GM21528 (cell line): ENCODE results near the gene FLG.
"Not testable (repeated sequence)": the region's sequence is repeated elsewhere in the genome, so short reads cannot be mapped to it uniquely, and the experiment has no call there.

ENCODE experiments used
- ATAC-seq: cut with Tn5 transposase; IDR thresholded peaks from one replicate; pipeline ENCODE4 v1.9.1; 2021; ENCODE audit warnings: mild to moderate bottlenecking, moderate library complexity; ENCODE audit not compliant: unreplicated experiment, low FRiP score

Gene FLG

DNA sequence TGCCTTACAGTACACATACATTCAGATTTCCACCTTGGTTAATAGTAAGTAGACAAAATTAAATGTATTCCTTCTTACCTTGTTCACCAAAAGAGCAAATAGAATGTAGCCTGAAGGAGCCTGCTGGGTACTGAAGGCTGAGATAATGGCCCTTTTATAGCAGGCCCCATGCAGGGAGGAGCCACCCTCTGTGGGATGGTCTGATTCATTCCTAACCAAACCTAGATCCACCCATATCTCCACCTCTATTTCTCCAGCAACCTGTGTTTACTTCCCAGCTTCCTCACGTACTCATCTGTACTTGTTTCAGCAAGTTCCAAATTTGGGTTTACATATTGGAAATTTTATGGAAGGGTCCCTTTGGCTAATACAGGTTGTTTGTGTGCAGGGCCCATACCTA lies at the start of gene FLG:
FLG (minus strand) TSS at position 129 of the 400 bp plus-strand sequence. CDS start 9,783 bp downstream, outside the sequence.
- ATAC-seq = no peak

DNA sequence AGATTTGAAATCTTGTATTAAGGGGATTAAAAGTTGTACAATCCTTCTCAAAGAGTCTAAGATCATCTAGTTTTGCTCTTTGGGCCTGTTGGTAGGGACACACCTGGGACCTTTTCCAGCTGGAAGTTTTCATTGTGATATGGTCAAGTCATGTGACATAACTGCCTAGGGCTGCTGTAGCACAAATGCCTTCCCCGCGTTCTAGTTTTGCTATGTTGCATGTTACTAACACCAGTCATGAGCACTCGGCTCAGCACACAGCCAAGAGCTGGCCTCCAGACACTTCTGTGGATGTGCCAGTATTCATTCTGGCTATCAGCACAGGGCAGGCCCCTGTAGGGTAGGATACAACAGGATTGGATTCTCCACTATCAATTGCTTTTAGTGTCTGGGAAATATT lies 49.4 kb upstream of the FLG start:
- ATAC-seq = no peak

DNA sequence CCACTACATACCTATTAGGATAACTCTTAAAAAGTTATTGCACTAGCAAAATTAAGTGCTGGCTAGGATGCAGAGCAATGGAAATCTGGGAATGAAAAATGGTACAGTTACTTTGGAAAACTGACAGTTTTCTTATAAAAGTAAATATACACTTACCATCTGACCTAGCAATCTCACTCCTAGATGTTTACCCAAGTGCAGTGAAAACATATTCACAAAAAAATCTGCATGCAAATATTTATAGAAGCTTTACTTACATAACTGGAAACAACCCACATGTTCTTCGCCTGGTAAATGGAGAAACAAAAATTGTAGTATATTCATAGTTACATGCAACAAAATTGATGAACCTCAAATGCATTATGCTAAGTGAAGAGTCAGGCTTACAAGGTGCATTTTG lies 47.6 kb upstream of the FLG start:
- no peak for ATAC-seq

DNA sequence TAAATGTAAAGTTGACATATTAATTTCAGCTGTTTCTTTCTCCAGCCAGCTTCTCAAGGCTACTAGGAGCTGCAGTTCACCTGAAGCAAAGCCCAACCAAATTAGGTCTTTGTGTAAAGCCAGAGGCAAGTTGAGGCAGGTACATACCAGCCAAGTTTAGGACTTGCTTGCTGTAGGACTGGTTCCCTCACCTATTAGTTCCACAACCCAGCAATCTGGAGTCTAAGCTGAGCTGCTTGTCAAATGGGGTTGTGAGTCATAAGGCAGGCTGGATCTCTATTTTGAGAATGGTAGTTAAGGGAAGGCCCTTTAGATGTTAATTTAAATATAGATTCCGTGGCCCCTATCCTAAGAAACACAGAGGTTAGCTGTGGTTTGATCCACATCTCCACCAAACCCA lies 42.4 kb upstream of the FLG start:
- ATAC-seq = no peak

DNA sequence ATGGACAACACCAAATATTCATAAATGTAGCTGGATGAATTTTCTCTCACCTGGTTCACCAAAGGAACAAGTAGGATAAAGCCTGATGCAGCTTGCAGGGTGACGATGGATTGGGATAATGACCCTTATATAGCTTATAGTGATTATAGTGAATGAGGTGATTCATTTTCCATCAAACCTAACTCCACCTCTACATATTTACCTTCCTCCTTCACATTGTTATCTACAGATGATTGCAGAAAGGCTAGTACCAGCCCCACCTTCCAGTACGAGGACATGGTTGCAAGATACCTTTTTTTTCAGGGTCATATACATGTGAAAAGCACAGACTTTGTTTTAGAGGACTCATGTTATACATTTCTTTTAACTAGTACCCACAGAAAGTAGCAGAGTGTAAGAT lies 34.9 kb upstream of the FLG start, which contains the start of gene FLG2:
FLG2 (minus strand) TSS at position 101 of the 400 bp plus-strand sequence. CDS start 1,122 bp downstream, outside the sequence.
- ATAC-seq = no peak

DNA sequence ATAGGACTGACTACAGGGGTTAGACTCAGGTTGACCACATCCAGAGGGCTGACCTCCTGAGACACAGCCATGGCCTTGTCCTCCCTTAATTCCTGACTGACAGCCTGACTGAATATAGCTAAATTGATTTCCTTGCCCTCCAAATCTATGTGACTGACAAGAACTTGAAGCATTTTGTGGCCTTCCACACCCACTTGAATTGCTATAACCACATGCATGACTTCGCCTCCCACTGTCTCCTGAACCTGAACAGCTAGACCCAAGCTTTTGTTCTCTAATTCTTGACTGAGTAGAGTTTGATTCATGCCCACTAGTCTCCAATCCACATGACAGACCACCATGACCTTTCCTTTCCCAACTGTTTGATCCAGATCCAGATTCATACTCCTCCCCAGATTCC lies 31.7 kb upstream of the FLG start:
- ATAC-seq = no peak

DNA sequence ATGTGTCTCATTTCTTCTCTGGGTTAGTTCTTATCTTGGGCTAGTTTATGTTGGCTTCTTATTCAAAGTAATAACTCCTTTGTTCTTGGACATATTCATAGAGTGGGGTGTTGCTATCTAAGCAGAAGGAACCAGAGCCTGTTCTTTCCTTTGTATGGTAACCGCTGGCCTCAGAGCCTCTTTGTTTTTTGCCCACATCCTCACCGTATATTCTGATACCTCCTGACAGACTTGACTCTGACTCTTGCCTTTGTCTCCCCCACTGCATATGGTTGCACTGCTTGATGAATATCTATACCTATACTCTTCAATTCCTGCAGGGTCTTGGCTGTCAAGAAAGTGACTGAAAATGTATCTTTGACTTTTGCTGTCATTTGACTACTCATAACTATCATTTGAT lies 24.6 kb upstream of the FLG start:
- no peak for ATAC-seq

DNA sequence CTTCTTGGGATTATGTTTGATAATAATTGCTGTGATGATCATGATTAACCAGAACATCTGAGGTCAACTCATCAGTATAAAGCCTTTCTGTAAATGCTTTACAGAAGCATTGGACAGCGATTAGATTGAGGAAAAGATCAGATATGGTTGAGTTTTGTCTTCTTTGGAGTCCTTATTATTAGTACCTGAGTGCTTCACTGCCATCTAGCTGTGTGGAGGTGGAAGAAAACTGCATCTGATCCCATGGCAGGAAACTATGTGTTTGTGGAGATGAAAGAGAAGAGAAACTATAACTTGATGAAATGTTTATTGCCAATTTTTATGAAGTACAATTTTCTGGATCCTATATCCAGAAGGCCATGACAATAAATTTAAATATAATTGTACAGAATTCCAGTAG lies 23.4 kb upstream of the FLG start:
- no peak for ATAC-seq

DNA sequence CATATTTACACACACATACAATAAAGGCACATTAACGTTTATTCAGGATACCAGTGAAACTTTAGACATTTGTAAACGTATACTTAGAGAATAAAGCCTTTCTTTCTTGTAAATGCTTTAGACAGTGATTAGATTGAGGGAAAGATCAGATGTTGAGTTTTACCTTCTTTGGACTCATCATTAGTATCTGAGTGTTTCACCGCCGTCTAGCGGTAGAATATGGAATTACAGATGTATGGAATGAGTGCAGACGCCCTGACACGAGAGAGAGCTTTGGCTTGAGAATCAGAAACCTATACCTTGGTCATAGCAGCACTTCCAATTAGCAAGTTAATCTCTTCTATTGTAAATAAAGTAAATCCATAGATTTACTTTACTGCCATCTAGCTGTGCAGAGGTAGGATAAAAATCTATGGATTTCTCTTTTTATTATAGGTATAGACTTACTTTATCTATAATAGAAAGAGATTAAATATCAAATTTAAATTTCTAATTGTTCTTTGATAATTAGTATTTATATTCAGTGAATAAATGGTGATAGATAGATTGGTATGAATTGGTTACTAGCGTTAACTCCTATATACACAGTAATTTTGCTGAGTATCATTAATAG lies 22.2 kb upstream of the FLG start:
- no peak for ATAC-seq

DNA sequence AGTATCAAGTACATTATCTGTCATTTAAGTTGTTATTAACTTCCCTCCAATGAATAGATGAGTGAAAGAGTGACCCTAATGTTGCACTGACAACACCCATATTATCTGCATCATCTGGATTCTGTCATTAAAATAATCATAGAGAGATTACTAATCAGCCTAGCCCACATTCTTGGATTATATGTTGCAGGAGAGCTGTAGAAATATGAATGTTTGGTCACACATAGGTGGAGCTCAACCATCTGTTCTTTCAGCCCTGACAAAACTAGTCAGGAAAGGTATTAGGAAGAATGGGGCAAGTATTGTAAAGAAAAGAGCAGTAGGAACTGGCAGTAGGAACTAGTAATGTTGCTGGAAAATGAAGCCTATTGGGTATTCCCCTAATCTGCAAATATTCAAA lies 19.4 kb upstream of the FLG start:
- no peak for ATAC-seq

DNA sequence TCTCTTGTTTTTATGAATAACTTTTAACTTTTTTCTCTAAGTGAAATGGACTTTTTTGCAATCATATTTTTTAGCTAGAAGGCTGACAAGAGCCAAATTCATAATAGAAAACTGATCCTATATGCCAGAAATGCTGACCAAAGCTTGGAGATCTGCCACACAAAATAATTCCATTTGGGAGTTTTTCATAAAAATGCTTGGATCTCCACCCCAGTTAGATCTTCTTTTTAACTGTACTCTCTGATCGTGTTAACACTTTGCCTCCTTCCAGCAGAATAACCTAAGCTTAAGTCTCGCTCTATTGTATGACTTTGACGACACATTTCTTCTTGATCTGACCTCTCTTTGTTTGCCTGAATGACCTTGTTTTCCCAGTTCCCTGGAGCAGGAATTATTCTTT lies 18.0 kb upstream of the FLG start:
- no peak for ATAC-seq

DNA sequence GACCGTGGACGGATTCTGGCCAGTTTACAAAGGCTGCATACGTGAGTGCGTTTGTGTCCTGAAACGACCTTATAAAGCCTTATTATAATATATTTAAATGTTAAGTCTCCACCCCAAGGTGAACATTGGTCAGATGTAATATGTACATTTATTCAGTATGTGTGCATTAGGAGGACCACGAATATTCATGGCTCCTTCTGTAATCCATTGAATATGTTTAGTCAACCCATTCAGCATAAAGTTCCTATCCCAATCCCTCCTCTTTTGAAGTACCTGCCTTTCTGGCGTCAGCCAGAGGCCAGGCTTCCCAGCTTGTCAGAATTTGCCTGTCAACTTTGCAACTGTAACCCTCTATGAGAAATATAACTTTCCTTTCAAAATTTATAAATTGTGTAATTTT lies 10.4 kb upstream of the FLG start:
- ATAC-seq = no peak

DNA sequence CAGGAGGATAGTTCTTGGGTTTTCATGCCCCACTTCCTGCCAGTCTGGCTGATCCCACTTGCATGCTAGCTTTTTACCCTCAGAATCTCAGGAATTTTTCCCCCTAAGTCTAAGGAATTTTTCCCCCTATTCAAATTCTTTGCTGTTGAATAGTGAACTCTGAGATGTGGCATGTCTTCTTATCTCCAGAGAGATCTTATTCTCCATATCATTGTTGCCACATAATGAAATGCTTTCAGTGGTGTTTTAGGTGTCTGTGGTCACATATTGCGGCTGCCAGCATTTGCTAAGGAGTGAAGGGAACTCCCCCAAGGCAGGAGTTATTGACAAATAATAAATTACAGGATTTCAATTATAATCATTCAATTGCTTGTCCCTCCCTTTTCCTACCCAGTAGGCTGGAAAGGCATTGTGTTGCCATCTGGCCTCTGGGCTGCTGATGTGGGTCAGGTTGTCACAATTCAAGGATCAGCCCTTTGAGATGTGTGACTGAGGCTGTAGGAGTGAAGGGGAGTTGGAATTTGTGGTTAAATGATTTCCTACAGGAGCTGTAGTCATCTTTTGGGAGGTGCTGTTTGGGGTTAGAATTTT lies 3.9 kb upstream of the FLG start:
- ATAC-seq = no peak

DNA sequence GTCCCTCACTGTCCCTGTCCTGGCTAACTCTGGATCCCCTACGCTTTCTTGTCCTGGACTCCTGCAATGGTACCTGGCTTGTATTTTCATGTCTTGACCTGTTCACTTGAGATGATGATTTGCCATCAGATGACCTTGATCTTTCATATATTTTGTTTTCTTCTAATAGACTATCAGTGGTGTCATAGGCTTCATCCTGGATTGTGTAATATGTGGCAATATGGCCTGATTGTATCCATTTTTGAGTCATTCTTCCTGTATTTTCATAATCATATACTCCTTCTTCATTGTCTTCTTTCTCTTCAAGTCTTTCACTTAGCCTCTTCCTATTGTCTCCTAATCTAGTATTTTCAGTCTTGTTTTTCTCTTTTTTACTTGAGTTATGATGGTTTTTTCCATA lies 11.1 kb downstream of the FLG start:
- no peak for ATAC-seq

DNA sequence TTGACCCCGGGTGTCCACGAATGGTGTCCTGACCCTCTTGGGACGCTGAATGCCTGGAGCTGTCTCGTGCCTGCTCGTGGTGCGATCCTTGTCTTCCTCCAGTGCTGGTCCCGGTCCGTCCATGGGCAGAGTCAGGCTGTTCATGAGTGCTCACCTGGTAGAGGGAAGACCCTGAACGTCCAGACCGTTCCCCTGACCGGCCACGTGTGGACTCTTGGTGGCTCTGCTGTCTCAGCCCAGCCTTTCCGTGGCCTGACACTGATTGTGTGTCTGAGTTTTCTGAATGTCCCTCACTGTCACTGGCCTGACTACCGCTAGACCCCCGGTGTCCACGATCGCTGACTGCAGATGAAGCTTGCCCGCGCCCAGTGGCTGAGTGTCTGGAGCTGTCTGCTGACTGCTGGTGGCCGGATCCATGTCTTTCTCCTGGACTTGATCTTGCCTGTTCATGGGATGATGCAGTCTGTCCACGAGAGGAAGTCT lies 11.7 kb downstream of the FLG start:
- ATAC-seq = no peak

DNA sequence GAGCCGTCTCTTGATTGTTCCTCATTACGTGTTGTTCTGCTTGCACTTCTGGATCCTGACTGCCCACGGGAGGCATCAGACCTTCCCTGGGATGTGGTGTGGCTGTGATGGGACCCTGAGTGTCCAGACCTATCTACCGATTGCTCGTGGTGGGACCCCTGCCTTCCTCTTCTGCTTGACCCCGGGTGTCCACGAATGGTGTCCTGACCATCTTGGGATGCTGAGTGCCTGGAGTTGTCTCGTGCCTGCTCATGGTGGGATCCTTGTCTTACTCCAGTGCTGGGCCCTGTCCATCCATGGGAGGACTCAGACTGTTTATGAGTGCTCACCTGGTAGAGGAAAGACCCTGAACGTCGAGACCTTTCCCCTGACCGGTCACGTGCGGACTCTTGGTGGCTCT lies 12.9 kb downstream of the FLG start:
- not testable (repeated sequence) for ATAC-seq

DNA sequence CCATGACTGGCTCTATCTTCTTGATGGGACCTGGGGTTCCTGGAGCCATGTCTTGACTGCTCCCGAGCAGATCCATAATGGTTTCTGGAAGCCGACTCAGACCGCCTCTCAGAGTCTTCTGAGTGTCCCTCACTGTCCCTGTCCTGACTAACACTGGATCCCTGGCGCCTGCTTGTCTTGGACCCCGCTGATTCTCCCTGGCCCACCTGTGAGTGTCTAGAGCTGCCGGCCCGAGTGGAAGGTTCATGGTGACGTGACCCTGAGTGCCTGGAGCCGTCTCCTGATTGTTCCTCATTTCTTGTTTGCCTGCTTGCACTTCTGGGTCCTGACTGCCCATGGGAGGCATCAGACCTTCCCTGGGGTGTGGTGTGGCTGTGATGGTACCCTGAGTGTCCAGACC lies 15.1 kb downstream of the FLG start:
- no peak for ATAC-seq

DNA sequence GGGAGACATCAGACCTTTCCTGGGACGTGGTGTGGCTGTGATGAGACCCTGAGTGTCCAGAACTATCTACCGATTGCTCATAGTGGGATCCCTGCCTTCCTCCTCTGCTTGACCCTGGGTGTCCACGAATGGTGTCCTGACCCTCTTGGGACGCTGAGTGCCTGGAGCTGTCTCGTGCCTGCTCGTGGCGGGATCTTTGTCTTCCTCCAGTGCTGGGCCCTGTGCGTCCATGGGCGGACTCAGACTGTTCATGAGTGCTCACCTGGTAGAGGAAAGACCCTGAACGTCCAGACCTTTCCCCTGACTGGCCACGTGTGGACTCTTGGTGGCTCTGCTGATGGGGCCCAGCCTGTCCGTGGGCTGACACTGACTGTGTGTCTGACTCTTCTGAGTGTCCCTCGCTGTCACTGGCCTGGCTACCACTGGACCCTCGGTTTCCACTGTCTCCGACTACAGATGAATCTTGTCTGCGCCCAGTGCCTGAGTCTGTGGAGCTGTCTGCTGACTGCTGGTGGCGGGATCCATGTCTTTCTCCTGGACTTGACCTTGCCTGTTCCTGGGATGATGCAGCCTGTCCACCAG lies 15.6 kb downstream of the FLG start:
- ATAC-seq = not testable (repeated sequence)

DNA sequence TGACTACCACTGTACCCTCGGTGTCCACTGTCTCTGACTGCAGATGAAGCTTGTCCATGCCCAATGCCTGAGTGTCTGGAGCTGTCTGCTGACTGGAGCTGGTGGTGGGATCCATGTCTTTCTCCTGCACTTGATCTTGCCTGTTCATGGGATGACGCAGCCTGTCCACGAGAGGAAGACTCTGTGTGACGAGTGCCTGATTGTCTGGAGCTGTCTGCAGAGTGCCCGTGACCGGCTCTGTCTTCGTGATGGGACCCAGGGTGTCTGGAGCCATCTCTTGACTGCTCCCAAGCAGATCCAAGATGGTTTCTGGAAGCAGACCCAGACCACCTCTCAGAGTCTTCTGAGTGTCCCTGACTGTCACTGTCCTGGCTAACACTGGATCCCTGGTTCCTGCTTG lies 16.3 kb downstream of the FLG start:
- not testable (repeated sequence) for ATAC-seq

DNA sequence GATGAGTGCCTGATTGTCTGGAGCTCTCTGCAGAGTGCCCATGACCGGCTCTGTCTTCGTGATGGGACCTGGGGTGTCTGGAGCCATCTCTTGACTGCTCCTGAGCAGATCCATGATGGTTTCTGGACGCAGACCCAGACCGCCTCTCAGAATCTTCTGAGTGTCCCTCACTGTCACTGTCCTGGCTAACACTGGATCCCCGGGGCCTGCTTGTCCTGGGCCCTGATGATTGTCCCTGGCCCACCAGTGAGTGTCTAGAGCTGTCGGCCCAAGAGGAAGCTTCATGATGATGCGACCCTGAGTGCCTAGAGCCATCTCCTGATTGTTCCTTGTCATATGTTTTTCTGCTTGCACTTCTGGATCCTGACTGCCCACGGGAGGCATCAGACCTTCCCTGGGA lies 17.1 kb downstream of the FLG start:
- not testable (repeated sequence) for ATAC-seq

DNA sequence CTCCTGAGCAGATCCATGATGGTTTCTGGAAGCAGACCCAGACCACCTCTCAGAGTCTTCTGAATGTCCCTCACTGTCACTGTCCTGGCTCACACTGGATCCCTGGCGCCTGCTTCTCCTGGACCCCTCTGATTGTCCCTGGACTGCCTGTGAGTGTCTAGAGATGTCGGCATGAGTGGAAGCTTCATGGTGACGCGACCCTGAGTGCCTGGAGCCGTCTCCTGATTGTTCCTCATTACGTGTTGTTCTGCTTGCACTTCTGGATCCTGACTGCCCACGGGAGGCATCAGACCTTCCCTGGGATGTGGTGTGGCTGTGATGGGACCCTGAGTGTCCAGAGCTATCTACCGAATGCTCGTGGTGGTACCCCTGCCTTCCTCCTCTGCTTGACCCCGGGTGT lies 18.9 kb downstream of the FLG start:
- ATAC-seq = not testable (repeated sequence)

DNA sequence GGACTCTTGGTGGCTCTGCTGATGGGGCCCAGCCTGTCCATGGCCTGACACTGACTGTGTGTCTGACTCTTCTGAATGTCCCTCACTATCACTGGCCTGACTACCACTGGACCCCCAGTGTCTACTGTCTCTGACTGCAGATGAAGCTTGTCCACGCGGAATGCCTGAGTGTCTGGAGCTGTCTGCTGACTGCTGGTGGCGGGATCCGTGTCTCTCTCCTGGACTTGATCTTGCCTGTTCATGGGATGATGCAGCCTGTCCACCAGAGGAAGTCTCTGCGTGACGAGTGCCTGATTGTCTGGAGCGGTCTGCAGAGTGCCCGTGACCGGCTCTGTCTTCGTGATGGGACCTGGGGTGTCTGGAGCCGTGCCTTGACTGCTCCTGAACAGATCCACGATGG lies 20.3 kb downstream of the FLG start:
- not testable (repeated sequence) for ATAC-seq
